ENCODE measurements around the gene PLOD3.
A peak's percentile ranks its signal among the peaks of the same experiment; 100 is the strongest.

DNA sequence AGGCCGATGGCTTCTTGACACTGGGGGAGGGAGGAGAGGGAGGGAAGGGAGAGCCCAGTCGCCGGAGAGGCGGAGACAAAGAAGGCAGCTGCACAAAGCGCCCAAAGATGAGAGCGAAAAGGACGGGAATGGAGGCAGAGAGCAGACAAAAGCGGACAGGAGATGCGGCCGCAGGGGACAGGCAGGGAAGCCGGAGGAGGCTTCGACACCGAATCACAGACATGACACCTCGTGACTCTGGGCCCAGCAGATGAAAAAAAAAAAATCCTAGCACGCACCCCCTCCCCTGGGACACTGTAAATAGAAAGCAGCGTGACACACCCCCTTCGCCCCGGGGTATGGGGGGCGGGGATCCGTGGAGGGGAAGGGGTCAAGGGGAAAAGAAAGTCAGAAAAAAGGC lies 38.3 kb downstream of the PLOD3 start:
- TF ChIP-seq EZH2phosphoT487 (IDR thresholded peaks at IDR 0.05; ENCODE audit: insufficient read depth, low read depth), result no peak
- peak; percentile 77 for TF ChIP-seq EZH2 (IDR thresholded peaks at IDR 0.05; ENCODE audit: insufficient read depth, poor library complexity, severe bottlenecking)

Data from GM23248 (cell line).